Measurements from ENCODE around the gene TRAPPC5.

DNA sequence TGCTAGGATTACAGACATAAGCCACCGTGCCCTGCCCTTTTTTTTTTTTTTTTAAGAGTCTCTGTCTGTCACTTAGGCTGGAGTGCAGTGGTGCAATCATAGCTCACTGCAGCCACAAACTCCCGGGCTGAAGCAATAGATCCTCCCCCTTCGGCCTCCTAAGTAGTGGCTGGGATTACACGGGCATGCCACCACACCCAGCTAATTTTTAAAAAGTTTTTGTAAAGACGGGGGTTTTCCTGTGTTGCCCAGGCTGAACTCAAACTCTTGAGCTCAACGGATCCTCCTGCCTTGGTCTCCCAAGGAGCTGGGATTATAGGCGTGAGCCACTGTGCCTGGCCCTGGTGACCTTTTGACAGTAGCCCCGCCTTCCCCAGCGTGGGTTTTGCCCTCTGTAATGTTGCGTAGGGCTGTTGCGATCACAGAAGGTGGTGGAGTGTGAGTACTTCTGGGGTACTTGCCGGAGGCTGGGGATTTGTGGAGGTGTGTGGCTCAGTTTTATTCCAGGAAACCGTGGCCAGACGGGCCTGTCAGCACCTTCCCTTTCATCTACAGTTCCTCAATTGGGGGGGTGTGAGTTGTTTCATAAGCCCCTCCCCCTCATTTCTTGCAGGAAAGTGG is 23.4 kb upstream of the TRAPPC5 start:
- TF ChIP-seq, protein P1, sequence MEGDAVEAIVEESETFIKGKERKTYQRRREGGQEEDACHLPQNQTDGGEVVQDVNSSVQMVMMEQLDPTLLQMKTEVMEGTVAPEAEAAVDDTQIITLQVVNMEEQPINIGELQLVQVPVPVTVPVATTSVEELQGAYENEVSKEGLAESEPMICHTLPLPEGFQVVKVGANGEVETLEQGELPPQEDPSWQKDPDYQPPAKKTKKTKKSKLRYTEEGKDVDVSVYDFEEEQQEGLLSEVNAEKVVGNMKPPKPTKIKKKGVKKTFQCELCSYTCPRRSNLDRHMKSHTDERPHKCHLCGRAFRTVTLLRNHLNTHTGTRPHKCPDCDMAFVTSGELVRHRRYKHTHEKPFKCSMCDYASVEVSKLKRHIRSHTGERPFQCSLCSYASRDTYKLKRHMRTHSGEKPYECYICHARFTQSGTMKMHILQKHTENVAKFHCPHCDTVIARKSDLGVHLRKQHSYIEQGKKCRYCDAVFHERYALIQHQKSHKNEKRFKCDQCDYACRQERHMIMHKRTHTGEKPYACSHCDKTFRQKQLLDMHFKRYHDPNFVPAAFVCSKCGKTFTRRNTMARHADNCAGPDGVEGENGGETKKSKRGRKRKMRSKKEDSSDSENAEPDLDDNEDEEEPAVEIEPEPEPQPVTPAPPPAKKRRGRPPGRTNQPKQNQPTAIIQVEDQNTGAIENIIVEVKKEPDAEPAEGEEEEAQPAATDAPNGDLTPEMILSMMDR (conservative IDR thresholded peaks at IDR 0.05; ENCODE audit: low read depth, low read length), result no peak
- no peak for TF ChIP-seq EZH2 (IDR thresholded peaks at IDR 0.05; ENCODE audit: borderline replicate concordance, low read depth, low read length, poor library complexity, severe bottlenecking)

Data from A673 (cell line).